ACC112 (cell line): ENCODE results near the gene BRSK2.
"Not testable (repeated sequence)": the region's sequence is repeated elsewhere in the genome, so short reads cannot be mapped to it uniquely, and the experiment has no call there.

Source experiments
- H2AFZ ChIP-seq: fragments of 200-600 bp; sonication (generic); one replicate; pipeline ENCODE4 v1.6.0; 2017; ENCODE audit warnings: antibody characterized with exemption, low read length; ENCODE audit not compliant: unreplicated experiment
- H3K27ac ChIP-seq: fragments of 200-600 bp; sonication (generic); 2 replicates; pipeline ENCODE4 v1.5.1; 2014; ENCODE audit warnings: low read depth, mild to moderate bottlenecking, antibody characterized with exemption, low read length, moderate library complexity
- H3K27me3 ChIP-seq: fragments of 200-600 bp; sonication (generic); 2 replicates; pipeline ENCODE4 v1.6.1; 2014; ENCODE audit warnings: mild to moderate bottlenecking, antibody characterized with exemption, low read length, moderate library complexity, mixed read lengths; ENCODE audit not compliant: insufficient read depth
- H3K36me3 ChIP-seq: fragments of 200-600 bp; sonication (generic); 2 replicates; pipeline ENCODE4 v1.6.1; 2016; ENCODE audit warnings: mild to moderate bottlenecking, antibody characterized with exemption, low read length, moderate library complexity, mixed read lengths; ENCODE audit not compliant: insufficient read depth
- H3K4me1 ChIP-seq: fragments of 200-600 bp; sonication (generic); one replicate; pipeline ENCODE4 v1.6.1; 2016; ENCODE audit warnings: low read length, mixed read lengths; ENCODE audit not compliant: insufficient read depth, unreplicated experiment, control insufficient read depth
- H3K4me3 ChIP-seq: fragments of 200-600 bp; sonication (generic); 2 replicates; pipeline ENCODE4 v1.5.1; 2014; ENCODE audit warnings: mild to moderate bottlenecking, low read depth, low read length
- H3K79me2 ChIP-seq: fragments of 200-600 bp; sonication (generic); one replicate; pipeline ENCODE4 v1.6.0; 2016; ENCODE audit warnings: low read length; ENCODE audit not compliant: control insufficient read depth, unreplicated experiment, insufficient read depth

BRSK2 gene

GRCh38 chr11:1389932-1390568 lies at the start of gene BRSK2:
Gene BRSK2, plus strand, starts transcription at chr11:1389934. Its CDS starts 351 bp downstream, at chr11:1390285.
- Histone ChIP-seq H2AFZ (peak within 1 kb of the TSS; percentile 94), H3K4me3 (peak within 1 kb of the TSS; percentile 83), H3K36me3 (no peaks in the 10 kb centered on the region), H3K79me2 (no peaks in the 10 kb centered on the region), H3K27ac (no peak within 1 kb of the TSS), H3K4me1 (no peaks in the 10 kb centered on the region), H3K27me3 (peaks cover 23% of the 10 kb centered on the region)

DNA sequence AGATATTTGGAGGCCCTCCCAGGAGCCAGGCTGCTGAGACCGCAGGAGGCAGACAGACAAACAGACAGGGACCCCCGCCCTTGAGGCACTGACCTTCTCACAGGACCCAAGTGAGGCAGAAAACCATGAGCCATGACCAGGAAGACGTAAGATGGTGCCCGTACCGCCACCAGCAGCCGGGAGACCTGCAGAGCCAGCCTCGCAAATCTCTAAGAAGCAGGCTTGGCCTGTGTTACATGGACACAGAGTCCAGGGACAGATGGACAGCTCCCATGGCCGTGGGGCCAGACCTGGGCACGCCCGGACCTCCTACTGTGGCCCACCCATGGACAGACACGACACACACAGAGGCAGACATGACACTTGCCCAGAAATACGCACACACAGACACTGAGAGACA lies 49.6 kb upstream of the BRSK2 start:
- H2AFZ ChIP-seq, result no peak overlapping the region
- H3K4me3 ChIP-seq, result no peak overlapping the region
- H3K27me3 ChIP-seq, result peaks cover 5% of the 10 kb centered on the region; the same call in 1 of the 2 replicates
- no peaks in the 10 kb centered on the region for H3K36me3 ChIP-seq
- no peaks in the 10 kb centered on the region for H3K79me2 ChIP-seq
- H3K27ac ChIP-seq, result no peak overlapping the region
- peaks cover 6% of the 10 kb centered on the region for H3K4me1 ChIP-seq

- H3K4me1 ChIP-seq, H2AFZ ChIP-seq, H3K79me2 ChIP-seq, H3K4me3 ChIP-seq, H3K36me3 ChIP-seq, H3K27ac ChIP-seq, H3K27me3 ChIP-seq: not testable (repeated sequence)
Measured at GRCh38 chr11:1341226-1341625, 48.5 kb upstream of the BRSK2 start.

GRCh38 chr11:1341928-1342524 lies 47.7 kb upstream of the BRSK2 start:
- H3K27ac ChIP-seq, result no peak overlapping the region
- no peak overlapping the region for H3K4me3 ChIP-seq
- no peaks in the 10 kb centered on the region for H3K4me1 ChIP-seq
- no peaks in the 10 kb centered on the region for H3K79me2 ChIP-seq
- no peak overlapping the region for H2AFZ ChIP-seq
- H3K36me3 ChIP-seq, result no peaks in the 10 kb centered on the region
- no peaks in the 10 kb centered on the region for H3K27me3 ChIP-seq

GRCh38 chr11:1342946-1343345 lies 46.8 kb upstream of the BRSK2 start:
- Histone ChIP-seq H3K4me1 (no peaks in the 10 kb centered on the region), H3K36me3 (no peaks in the 10 kb centered on the region)

GRCh38 chr11:1343391-1344055 lies 46.2 kb upstream of the BRSK2 start:
- Histone ChIP-seq H3K27me3 (no peaks in the 10 kb centered on the region), H3K36me3 (no peaks in the 10 kb centered on the region), H2AFZ (no peak overlapping the region), H3K79me2 (no peaks in the 10 kb centered on the region), H3K27ac (no peak overlapping the region), H3K4me1 (no peaks in the 10 kb centered on the region), H3K4me3 (no peak overlapping the region)

More at GRCh38 chr11:1342946-1343345, 46.8 kb upstream of the BRSK2 start:
- Histone ChIP-seq H2AFZ (no peak overlapping the region), H3K27me3 (no peaks in the 10 kb centered on the region), H3K27ac (no peak overlapping the region), H3K79me2 (no peaks in the 10 kb centered on the region), H3K4me3 (no peak overlapping the region)

- Histone ChIP-seq H2AFZ (no peak overlapping the region), H3K79me2 (no peaks in the 10 kb centered on the region), H3K27ac (no peak overlapping the region), H3K4me1 (no peaks in the 10 kb centered on the region), H3K4me3 (no peak overlapping the region), H3K36me3 (no peaks in the 10 kb centered on the region), H3K27me3 (no peaks in the 10 kb centered on the region)
Measured at GRCh38 chr11:1344056-1344635, 45.6 kb upstream of the BRSK2 start.

DNA sequence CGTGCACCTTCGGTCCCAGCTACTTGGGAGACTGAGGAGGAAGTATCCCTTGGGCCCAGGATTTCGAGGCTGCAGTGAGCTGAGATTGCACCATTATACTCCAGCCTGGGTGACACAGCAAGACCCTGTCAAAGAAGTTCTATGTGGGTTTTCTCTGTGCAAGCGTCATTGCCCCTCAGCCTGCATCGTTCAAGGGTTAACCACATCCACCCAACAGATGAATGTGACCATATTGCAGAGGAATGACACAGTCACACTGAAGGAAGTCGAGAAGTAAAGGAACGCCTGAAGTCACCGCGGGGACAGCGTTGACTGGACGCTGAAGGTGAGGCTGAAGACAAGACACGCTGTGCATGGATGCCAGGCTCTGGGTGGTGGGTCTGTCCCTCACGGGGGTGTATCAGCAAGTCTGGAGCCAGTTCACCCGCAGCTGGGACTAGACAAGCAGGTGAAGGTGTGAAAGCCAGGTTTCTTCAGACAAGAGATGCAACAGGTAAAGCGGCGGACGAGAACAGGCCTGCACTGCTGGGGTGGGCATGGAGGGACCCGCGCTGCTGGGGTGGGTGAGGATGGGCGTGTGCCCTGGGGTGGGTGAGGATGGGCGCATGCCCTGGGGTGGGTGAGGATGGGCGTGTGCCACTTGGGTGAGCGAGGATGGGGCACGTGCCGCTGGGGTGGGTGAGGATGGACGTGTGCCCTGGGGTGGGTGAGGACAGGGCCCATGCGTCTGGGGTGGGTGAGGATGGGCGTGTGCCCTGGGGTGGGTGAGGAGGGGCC lies 43.8 kb upstream of the BRSK2 start:
- Histone ChIP-seq H2AFZ (no peak overlapping the region), H3K79me2 (no peaks in the 10 kb centered on the region), H3K4me1 (no peaks in the 10 kb centered on the region), H3K36me3 (no peaks in the 10 kb centered on the region), H3K4me3 (no peak overlapping the region), H3K27me3 (no peaks in the 10 kb centered on the region), H3K27ac (no peak overlapping the region)

DNA sequence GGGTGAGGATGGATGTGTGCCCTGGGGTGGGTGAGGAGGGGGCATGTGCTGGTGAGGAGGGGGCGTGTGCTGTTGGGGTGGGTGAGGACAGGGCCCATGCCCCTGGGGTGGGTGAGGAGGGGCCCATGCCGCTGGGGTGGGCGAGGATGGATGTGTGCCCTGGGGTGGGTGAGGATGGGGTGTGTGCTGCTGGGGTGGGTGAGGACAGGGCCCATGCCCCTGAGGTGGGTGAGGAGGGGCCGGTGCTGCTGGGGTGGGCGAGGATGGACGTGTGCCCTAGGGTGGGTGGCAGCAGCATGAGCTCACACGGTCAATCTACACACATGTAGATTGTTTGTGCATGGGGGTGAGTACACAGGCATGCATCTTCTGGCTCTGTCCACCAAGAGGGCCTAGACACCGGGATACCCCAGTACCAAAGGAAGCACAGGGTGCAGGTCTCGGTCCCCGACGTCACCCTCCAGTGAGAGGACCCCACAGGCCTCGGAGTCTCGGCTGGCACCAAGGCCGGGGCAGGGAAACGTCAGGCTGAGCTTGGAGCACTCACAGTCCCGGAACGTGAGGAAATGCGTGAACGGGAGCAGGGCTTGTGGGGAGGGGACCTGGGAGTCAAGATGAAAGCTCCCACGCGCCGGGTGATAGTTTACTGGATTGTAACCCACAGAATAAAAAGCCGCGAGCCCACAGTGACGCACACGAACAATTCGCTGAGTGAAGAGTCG lies 42.9 kb upstream of the BRSK2 start:
- Histone ChIP-seq H2AFZ (no peak overlapping the region), H3K4me3 (no peak overlapping the region), H3K36me3 (no peaks in the 10 kb centered on the region), H3K4me1 (no peaks in the 10 kb centered on the region), H3K27me3 (peaks cover 3% of the 10 kb centered on the region; the same call in 1 of the 2 replicates), H3K79me2 (no peaks in the 10 kb centered on the region), H3K27ac (no peak overlapping the region)
